Heart left ventricle (tissue), 13 donors: Measurements from ENCODE around the gene SERPINB6.

Experiments
- CTCF ChIP-seq, 12 donors: fragments of 200-600 bp; sonication (generic) in 4 of 12; IDR thresholded peaks; one replicate each; pipeline versions ENCODE4 v1.5.0 to v1.8.0; 2018 to 2022; ENCODE audit warnings: antibody characterized with exemption in 12 of 12, mild to moderate bottlenecking in 5 of 12
- POLR2A ChIP-seq, 2 donors: fragments of 450-650 bp; IDR thresholded peaks; one replicate each; pipeline ENCODE4 v1.6.1; 2017; ENCODE audit warnings: antibody characterized with exemption in 2 of 2, mild to moderate bottlenecking in 2 of 2, moderate library complexity in 2 of 2
- donor health status: ischemic (EF 13 %, LVEDD 7.1; RV severe dilation, severe dysfunction).
- donor health status: DM: no; HTN: yes; CAD: no.
- donor health status: DM: no; HTN: no; CAD: no.
- donor health status: ischemic (EF 25% LVEDD 6.9; RV normal size, moderate dysfunction).
- donor health status: ischemic (EF 25% LVEDD 5.7; RV mildly dilated, moderate dysfunction).
- donor health status: ischemic (EF 35%, LVEDD 5.7; RV mildly dilated, moderate dysfunction).
- donor health status: nonischemic (EF 11% LVEDD 7.7; RV severe dilation, severe dysfunction).
- donor health status: DM: yes; HTN: yes; CAD: no.
- donor health status: PGD.
- donor health status: ischemic (EF 29% LVEDD 5.4; RV normal size, mild dysfunction).
- donor health status: nonischemic (EF 23%, LVEDD 6.1; RV moderate dilation, normal function).

- TF ChIP-seq POLR2A (IDR thresholded peaks at IDR 0.05) (no peak), CTCF (IDR thresholded peaks at IDR 0.05) (no peak)
Observed at GRCh38 chr6:2988094-2988425, 16.7 kb upstream of the SERPINB6 start.
